ENCODE results near the gene EGFR.
A peak's percentile ranks its signal among the peaks of the same experiment; 100 is the strongest.

The EGFR gene

GRCh38 chr7:55056577-55057480, 38.0 kb downstream of the EGFR start:
- Histone ChIP-seq H3K36me3 (ENCODE audit: control insufficient read depth in 1 of 2, insufficient read depth in 2 of 2, low read length in 2 of 2) (no peaks in the 10 kb centered on the region), H3K4me1 (ENCODE audit: control insufficient read depth in 1 of 2, insufficient read depth in 2 of 2, low read length in 2 of 2) (peaks cover 0 to 20% of the 10 kb centered on the region in 2 donors), H3K9me3 (ENCODE audit: control insufficient read depth in 1 of 2, low read length in 2 of 2) (no peaks in the 10 kb centered on the region), H3K27ac (ENCODE audit: low read length) (peak overlapping the region; percentile 34), H3K4me3 (ENCODE audit: low read depth in 1 of 2, low read length in 2 of 2) (no peak overlapping the region), H3K27me3 (ENCODE audit: low read depth, low read length) (no peaks in the 10 kb centered on the region)

GRCh38 chr7:55058314-55058713, 39.5 kb downstream of the EGFR start:
- Histone ChIP-seq H3K4me3 (ENCODE audit: low read depth in 1 of 2, low read length in 2 of 2) (no peak overlapping the region), H3K4me1 (ENCODE audit: control insufficient read depth in 1 of 2, insufficient read depth in 2 of 2, low read length in 2 of 2) (peaks cover 0 to 20% of the 10 kb centered on the region in 2 donors), H3K27me3 (ENCODE audit: low read depth, low read length) (no peaks in the 10 kb centered on the region), H3K36me3 (ENCODE audit: control insufficient read depth in 1 of 2, insufficient read depth in 2 of 2, low read length in 2 of 2) (no peaks in the 10 kb centered on the region), H3K27ac (ENCODE audit: low read length) (no peak overlapping the region), H3K9me3 (ENCODE audit: control insufficient read depth in 1 of 2, low read length in 2 of 2) (no peaks in the 10 kb centered on the region)

- Histone ChIP-seq H3K4me3 (ENCODE audit: low read depth in 1 of 2, low read length in 2 of 2) (no peak overlapping the region), H3K27ac (ENCODE audit: low read length) (no peak overlapping the region), H3K36me3 (ENCODE audit: control insufficient read depth in 1 of 2, insufficient read depth in 2 of 2, low read length in 2 of 2) (no peaks in the 10 kb centered on the region), H3K9me3 (ENCODE audit: control insufficient read depth in 1 of 2, low read length in 2 of 2) (no peaks in the 10 kb centered on the region), H3K4me1 (ENCODE audit: control insufficient read depth in 1 of 2, insufficient read depth in 2 of 2, low read length in 2 of 2) (peaks cover 0 to 18% of the 10 kb centered on the region in 2 donors), H3K27me3 (ENCODE audit: low read depth, low read length) (no peaks in the 10 kb centered on the region)
Measured at GRCh38 chr7:55059021-55059420, 40.2 kb downstream of the EGFR start.

- no peaks in the 10 kb centered on the region for H3K36me3 ChIP-seq (ENCODE audit: control insufficient read depth in 1 of 2, insufficient read depth in 2 of 2, low read length in 2 of 2)
- H3K27ac ChIP-seq (ENCODE audit: low read length), result no peak overlapping the region
- peaks cover 0 to 12% of the 10 kb centered on the region in 2 donors for H3K4me1 ChIP-seq (ENCODE audit: control insufficient read depth in 1 of 2, insufficient read depth in 2 of 2, low read length in 2 of 2)
- no peak overlapping the region for H3K4me3 ChIP-seq (ENCODE audit: low read depth in 1 of 2, low read length in 2 of 2)
- no peaks in the 10 kb centered on the region for H3K9me3 ChIP-seq (ENCODE audit: control insufficient read depth in 1 of 2, low read length in 2 of 2)
- H3K27me3 ChIP-seq (ENCODE audit: low read depth, low read length), result no peaks in the 10 kb centered on the region
Measured at GRCh38 chr7:55060085-55060484, 41.3 kb downstream of the EGFR start.

GRCh38 chr7:55060636-55061022, 41.8 kb downstream of the EGFR start:
- Histone ChIP-seq H3K27me3 (ENCODE audit: low read depth, low read length) (no peaks in the 10 kb centered on the region), H3K4me3 (ENCODE audit: low read depth in 1 of 2, low read length in 2 of 2) (no peak overlapping the region), H3K4me1 (ENCODE audit: control insufficient read depth in 1 of 2, insufficient read depth in 2 of 2, low read length in 2 of 2) (peaks cover 0 to 14% of the 10 kb centered on the region in 2 donors), H3K9me3 (ENCODE audit: control insufficient read depth in 1 of 2, low read length in 2 of 2) (no peaks in the 10 kb centered on the region), H3K27ac (ENCODE audit: low read length) (no peak overlapping the region), H3K36me3 (ENCODE audit: control insufficient read depth in 1 of 2, insufficient read depth in 2 of 2, low read length in 2 of 2) (peaks cover 0 to 5% of the 10 kb centered on the region in 2 donors)

GRCh38 chr7:55061726-55062499, 43.1 kb downstream of the EGFR start:
- H3K27ac ChIP-seq (ENCODE audit: low read length), result no peak overlapping the region
- H3K36me3 ChIP-seq (ENCODE audit: control insufficient read depth in 1 of 2, insufficient read depth in 2 of 2, low read length in 2 of 2), result peaks cover 0 to 6% of the 10 kb centered on the region in 2 donors
- no peak overlapping the region for H3K4me3 ChIP-seq (ENCODE audit: low read depth in 1 of 2, low read length in 2 of 2)
- H3K9me3 ChIP-seq (ENCODE audit: control insufficient read depth in 1 of 2, low read length in 2 of 2), result no peaks in the 10 kb centered on the region
- H3K27me3 ChIP-seq (ENCODE audit: low read depth, low read length), result no peaks in the 10 kb centered on the region
- peaks cover 4 to 26% of the 10 kb centered on the region in 2 donors for H3K4me1 ChIP-seq (ENCODE audit: control insufficient read depth in 1 of 2, insufficient read depth in 2 of 2, low read length in 2 of 2)

GRCh38 chr7:55063061-55063460, 44.2 kb downstream of the EGFR start:
- Histone ChIP-seq H3K4me1 (ENCODE audit: control insufficient read depth in 1 of 2, insufficient read depth in 2 of 2, low read length in 2 of 2) (peaks cover 4 to 29% of the 10 kb centered on the region in 2 donors), H3K9me3 (ENCODE audit: control insufficient read depth in 1 of 2, low read length in 2 of 2) (no peaks in the 10 kb centered on the region), H3K27me3 (ENCODE audit: low read depth, low read length) (no peaks in the 10 kb centered on the region), H3K27ac (ENCODE audit: low read length) (no peak overlapping the region), H3K36me3 (ENCODE audit: control insufficient read depth in 1 of 2, insufficient read depth in 2 of 2, low read length in 2 of 2) (peaks cover 0 to 6% of the 10 kb centered on the region in 2 donors), H3K4me3 (ENCODE audit: low read depth in 1 of 2, low read length in 2 of 2) (no peak overlapping the region)

- H3K4me3 ChIP-seq (ENCODE audit: low read depth in 1 of 2, low read length in 2 of 2), result no peak overlapping the region
- H3K4me1 ChIP-seq (ENCODE audit: control insufficient read depth in 1 of 2, insufficient read depth in 2 of 2, low read length in 2 of 2), result peaks cover 4 to 29% of the 10 kb centered on the region in 2 donors
- no peaks in the 10 kb centered on the region for H3K27me3 ChIP-seq (ENCODE audit: low read depth, low read length)
- H3K9me3 ChIP-seq (ENCODE audit: control insufficient read depth in 1 of 2, low read length in 2 of 2), result no peaks in the 10 kb centered on the region
- peaks cover 0 to 6% of the 10 kb centered on the region in 2 donors for H3K36me3 ChIP-seq (ENCODE audit: control insufficient read depth in 1 of 2, insufficient read depth in 2 of 2, low read length in 2 of 2)
- H3K27ac ChIP-seq (ENCODE audit: low read length), result no peak overlapping the region
Measured at GRCh38 chr7:55063633-55064032, 44.8 kb downstream of the EGFR start.

- Histone ChIP-seq H3K27ac (ENCODE audit: low read length) (peak overlapping the region; percentile 76), H3K36me3 (ENCODE audit: control insufficient read depth in 1 of 2, insufficient read depth in 2 of 2, low read length in 2 of 2) (peaks cover 0 to 6% of the 10 kb centered on the region in 2 donors), H3K9me3 (ENCODE audit: control insufficient read depth in 1 of 2, low read length in 2 of 2) (no peaks in the 10 kb centered on the region), H3K4me1 (ENCODE audit: control insufficient read depth in 1 of 2, insufficient read depth in 2 of 2, low read length in 2 of 2) (peaks cover 4 to 29% of the 10 kb centered on the region in 2 donors), H3K27me3 (ENCODE audit: low read depth, low read length) (no peaks in the 10 kb centered on the region), H3K4me3 (ENCODE audit: low read depth in 1 of 2, low read length in 2 of 2) (no peak overlapping the region)
Measured at GRCh38 chr7:55065079-55065478, 46.3 kb downstream of the EGFR start.

GRCh38 chr7:55065511-55066229, 46.9 kb downstream of the EGFR start:
- H3K4me1 ChIP-seq (ENCODE audit: control insufficient read depth in 1 of 2, insufficient read depth in 2 of 2, low read length in 2 of 2), result peaks cover 4 to 31% of the 10 kb centered on the region in 2 donors
- no peaks in the 10 kb centered on the region for H3K9me3 ChIP-seq (ENCODE audit: control insufficient read depth in 1 of 2, low read length in 2 of 2)
- peak overlapping the region in 1 of 2 donors; percentile 25 for H3K4me3 ChIP-seq (ENCODE audit: low read depth in 1 of 2, low read length in 2 of 2)
- no peaks in the 10 kb centered on the region for H3K27me3 ChIP-seq (ENCODE audit: low read depth, low read length)
- H3K27ac ChIP-seq (ENCODE audit: low read length), result peak overlapping the region; percentile 76
- H3K36me3 ChIP-seq (ENCODE audit: control insufficient read depth in 1 of 2, insufficient read depth in 2 of 2, low read length in 2 of 2), result peaks cover 0 to 6% of the 10 kb centered on the region in 2 donors

- H3K4me1 ChIP-seq (ENCODE audit: control insufficient read depth in 1 of 2, insufficient read depth in 2 of 2, low read length in 2 of 2), result peaks cover 4 to 32% of the 10 kb centered on the region in 2 donors
- H3K36me3 ChIP-seq (ENCODE audit: control insufficient read depth in 1 of 2, insufficient read depth in 2 of 2, low read length in 2 of 2), result peaks cover 0 to 6% of the 10 kb centered on the region in 2 donors
- H3K4me3 ChIP-seq (ENCODE audit: low read depth in 1 of 2, low read length in 2 of 2), result peak overlapping the region in 1 of 2 donors; percentile 25
- peak overlapping the region; percentile 76 for H3K27ac ChIP-seq (ENCODE audit: low read length)
- no peaks in the 10 kb centered on the region for H3K9me3 ChIP-seq (ENCODE audit: control insufficient read depth in 1 of 2, low read length in 2 of 2)
- H3K27me3 ChIP-seq (ENCODE audit: low read depth, low read length), result no peaks in the 10 kb centered on the region
Measured at GRCh38 chr7:55066524-55066923, 47.7 kb downstream of the EGFR start.
